G401 (cell line): ENCODE data around the gene ATP6V1G2. TPM values are rescaled to one million over a fixed set of nuclear protein-coding genes. Genes with fewer than 3 reads are reported as not detected.
A peak's percentile ranks its signal among the peaks of the same experiment; 100 is the strongest.
"Not testable (repeated sequence)": the region's sequence is repeated elsewhere in the genome, so short reads cannot be mapped to it uniquely, and the experiment has no call there.

Source experiments
- DNase-seq: peaks from one replicate; pipeline ENCODE4 v3.0.0-alpha.2; 2015; ENCODE audit warnings: low spot score
- in situ Hi-C: cut with HindIII; loops from 2 replicates; pipeline ENCODE4 v1.10.0; 2016; ENCODE audit warnings: low sequenced_read_pairs, mixed read lengths
- total RNA-seq: library from RNA; depleted of rRNA; stranded (reverse); fragments of >200 nt; shearing (Covaris generic); gene quantifications from 2 replicates; pipeline ENCODE4 v1.2.3, GENCODE V29; 2014

ATP6V1G2 gene
- total RNA-seq, 1 experiment from 2014 or later: 4.9 TPM

DNA sequence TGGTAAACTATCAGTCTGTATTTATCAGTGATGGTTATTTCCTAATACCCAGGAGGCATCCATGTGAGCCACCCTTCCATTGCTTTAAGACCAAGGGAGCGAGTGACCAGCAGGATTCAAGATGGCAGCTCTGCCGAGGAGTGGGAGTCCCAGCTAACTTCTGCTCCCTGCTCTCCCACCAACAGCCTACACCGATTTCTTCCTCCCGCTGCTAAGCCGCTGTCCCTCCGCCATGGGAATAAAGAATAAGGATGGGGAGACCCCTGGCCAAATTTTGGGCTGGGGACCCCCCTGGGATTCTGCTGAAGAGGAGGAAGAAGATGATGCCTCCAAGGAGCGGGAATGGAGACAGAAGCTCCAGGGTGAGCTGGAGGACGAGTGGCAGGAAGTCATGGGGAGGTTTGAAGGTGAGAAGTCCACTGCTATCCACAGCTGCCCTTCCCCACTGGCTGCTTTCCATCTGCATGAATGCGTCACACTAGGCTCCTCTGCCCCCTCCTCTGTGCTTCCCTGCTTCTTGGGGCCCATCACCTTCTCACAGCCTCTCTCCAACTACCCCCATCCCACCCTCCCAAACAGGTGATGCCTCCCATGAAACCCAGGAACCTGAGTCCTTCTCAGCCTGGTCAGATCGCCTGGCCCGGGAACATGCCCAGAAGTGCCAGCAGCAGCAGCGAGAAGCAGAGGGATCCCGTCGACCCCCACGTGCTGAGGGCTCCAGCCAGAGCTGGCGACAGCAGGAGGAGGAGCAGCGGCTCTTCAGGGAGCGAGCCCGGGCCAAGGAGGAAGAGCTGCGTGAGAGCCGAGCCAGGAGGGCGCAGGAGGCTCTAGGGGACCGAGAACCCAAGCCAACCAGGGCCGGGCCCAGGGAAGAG, 11.3 kb upstream of the ATP6V1G2 start:
- no peak for DNase-seq
- in situ Hi-C loops: no loop called here

DNA sequence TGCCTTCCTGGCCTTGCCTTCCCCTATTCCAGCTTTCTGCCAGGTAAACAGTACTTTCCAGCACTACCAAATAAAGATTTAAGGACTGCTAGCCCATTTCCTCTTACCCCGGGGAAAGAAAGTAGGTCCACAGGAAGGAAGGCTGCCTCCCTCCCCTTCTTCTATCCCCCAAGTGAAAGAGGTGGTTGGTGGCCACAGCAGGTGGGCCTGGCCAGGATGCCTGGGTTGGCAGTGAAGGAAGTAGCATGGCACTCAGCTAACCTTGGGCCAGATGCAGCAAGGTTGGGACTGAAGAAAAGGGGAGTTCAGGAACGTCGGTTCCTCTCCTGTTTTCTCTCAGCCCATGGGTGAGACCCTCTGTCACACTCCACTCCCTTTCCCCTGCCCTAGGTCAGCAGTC, 9.9 kb upstream of the ATP6V1G2 start:
- DNase-seq: no peak

DNA sequence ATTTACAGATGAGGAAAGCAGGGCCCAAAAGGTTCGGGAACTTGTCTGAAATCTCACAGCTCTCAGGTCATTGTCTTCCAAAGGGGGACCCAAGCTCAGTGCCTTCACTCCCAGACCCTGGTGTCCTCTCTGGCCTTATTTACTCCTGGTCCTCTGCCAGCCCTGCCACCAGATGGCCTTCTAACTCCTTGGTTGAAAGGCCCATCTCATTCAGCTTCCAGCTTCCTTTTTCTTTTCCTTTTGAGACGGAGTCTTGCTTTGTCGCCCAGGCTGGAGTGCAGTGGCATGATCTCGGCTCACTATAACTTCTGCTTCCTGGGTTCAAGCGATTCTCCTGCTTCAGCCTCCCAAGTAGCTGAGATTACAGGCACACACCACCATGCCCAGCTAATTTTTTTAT, 5.0 kb upstream of the ATP6V1G2 start:
- in situ Hi-C loops: not testable (repeated sequence)
- DNase-seq: peak; percentile 65

More for the DNA sequence above, 9.9 kb upstream of the ATP6V1G2 start:
- in situ Hi-C loops: no loop called here

DNA sequence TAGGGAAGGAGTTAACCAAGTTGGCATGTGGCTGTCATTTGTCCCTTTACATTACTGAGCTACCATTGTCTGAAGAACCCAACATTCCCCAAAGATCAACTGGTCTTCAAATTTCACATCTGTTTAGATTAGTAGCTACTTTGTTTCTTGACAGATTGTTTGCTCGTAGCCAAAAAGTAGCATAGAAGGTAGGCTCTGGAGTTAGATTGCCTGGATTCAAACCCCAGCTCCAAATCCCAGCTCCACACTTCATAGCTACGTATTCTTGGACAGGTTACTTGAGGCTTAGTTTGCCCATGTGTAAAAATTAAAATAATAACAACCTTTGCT, 2.1 kb upstream of the ATP6V1G2 start:
- in situ Hi-C loops: no loop called here
- no peak for DNase-seq

DNA sequence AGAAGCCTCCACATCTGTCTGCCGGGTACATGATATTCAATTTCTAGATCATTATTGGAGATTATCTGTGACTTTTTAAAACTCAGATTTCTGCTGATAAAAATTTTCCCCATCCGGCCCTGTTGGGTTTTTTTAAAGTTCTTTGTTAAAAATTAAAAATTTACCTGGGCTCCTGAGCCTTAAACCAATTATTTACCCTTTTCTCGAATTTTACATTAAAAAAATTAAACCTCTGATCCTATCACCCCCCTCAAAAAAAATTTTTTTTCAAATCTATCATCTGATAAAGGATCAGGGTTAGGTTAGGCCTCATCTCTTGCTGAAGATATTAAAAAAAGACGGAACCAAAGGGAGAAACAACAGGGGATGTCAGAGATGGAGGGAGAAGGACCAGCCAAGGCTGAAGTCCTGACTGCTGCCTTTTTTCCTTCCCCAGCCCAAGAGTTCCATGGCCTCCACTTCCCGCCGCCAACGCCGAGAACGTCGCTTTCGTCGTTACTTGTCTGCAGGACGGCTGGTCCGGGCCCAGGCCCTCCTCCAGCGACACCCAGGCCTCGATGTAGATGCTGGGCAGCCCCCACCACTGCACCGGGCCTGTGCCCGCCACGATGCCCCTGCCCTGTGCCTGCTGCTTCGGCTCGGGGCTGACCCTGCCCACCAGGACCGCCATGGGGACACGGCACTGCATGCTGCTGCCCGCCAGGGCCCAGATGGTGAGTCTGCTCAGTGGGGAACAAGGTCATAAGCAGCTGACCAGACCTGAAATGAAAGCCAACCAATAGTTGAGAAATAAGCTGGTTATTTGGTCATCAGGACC, 1.5 kb upstream of the ATP6V1G2 start:
- DNase-seq: no peak
- in situ Hi-C loops: no loop called here

DNA sequence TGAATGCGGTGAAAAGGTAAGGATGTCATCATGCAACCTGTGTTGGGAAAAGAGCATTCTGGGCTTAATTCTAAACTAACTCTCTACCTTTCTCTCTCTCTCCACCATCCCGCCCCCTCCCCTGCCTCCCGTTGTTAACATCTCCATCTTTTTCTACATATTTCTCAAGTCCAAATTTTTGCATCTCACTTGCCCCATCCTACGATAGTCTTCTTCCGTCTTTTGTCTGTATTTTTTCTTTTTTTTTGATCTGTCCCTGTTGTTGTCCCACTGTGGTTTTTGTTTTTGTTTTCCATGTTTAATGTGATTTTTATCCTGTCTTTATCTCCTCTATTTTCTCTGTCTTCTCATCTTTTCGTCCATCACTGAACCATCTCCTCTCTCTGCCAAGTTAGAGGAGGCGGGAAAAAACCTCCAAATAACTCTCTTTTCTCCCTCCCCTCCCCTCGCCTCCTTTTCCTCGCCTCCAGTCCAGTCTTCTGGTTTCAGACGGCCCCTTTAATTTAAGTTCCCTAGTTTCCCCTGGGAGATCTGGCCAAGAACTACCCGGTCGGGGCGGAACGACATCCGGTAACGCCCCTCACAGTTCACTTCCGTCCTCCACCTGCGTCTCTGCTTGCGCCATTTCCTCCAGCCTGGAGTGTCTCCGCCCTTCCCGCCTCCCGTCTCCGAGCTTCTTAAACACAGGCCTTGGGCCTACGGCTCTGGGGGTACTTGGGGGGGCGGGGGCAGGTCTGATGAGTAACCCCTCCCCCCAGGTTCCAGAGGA, 734 bp upstream of the ATP6V1G2 start, which contains the start of gene NFKBIL1:
NFKBIL1 (plus strand) TSS at position 651 of the 769 bp plus-strand sequence; CDS start at position 738, 87 bp downstream.
- in situ Hi-C loops: no loop called here

DNA sequence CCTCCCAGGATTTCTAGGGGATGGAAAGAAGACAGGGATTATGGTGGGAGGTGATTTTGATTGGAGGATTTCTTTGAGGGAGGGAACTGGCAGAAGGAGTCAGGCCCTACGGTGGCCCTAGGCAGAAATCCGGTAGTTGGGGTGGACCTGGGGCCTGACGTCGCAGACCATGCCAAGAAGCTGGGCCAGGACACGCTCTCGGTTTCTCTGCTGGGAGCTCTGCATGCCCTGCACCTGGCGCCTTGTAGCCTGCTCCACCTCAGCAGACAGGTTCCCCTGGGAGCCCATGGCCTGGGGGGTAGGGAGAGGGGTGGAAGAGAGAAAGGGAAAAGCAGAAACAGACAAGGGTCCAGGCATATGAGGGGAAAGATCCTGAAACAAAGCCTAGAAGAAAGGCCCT, 1.1 kb downstream of the ATP6V1G2 start:
- in situ Hi-C loops: no loop called here
- DNase-seq: no peak

More for the DNA sequence above, 734 bp upstream of the ATP6V1G2 start, which contains the start of gene NFKBIL1:
- peak; percentile 99 for DNase-seq

DNA sequence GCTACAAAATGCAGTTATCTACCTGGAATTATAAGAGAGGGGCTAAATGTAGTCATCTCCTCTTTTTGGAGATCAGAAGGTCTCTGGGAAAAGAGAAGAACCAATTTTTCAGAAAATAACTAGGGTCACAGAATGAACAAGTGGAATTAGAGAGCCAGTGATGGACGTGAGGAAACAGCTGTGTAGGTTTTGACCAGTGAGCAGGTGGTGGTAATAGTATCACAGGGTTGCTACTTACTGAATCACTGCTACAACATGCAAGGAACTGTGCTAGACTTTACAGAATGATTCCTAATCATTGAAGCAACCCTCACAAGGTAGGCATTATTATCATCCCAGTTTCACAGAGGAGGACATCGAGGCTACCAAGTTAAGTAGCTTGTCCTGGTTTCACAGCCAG, 1.7 kb downstream of the ATP6V1G2 start:
- in situ Hi-C loops: loop anchor here (5.0 kb wide), 1 partner anchor 38 kb away; the partner anchor contains the start of gene LTB
- no peak for DNase-seq

DNA sequence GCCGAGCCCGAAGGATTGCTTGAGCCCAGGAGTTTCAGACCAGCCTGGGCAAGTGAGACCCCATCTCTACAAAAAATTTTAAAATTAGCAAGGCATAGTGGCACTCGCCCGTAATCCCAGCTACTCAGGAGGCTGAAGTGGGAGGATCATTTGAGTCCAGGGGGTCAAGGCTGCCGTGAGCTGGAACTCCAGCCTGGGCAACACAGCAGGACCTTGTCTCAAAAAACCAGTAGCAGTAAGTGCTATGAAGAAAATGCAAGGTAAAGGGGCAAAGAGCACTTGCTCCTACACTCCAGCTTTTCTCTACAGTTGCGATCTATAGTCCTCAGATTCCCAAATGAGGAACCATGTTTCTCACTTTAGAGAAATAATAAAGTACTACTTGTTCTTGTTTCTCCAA, 2.8 kb downstream of the ATP6V1G2 start:
- no peak for DNase-seq
- in situ Hi-C loops: loop anchor here (5.0 kb wide), 1 partner anchor 39 kb away; the partner anchor contains the start of gene LTB

DNA sequence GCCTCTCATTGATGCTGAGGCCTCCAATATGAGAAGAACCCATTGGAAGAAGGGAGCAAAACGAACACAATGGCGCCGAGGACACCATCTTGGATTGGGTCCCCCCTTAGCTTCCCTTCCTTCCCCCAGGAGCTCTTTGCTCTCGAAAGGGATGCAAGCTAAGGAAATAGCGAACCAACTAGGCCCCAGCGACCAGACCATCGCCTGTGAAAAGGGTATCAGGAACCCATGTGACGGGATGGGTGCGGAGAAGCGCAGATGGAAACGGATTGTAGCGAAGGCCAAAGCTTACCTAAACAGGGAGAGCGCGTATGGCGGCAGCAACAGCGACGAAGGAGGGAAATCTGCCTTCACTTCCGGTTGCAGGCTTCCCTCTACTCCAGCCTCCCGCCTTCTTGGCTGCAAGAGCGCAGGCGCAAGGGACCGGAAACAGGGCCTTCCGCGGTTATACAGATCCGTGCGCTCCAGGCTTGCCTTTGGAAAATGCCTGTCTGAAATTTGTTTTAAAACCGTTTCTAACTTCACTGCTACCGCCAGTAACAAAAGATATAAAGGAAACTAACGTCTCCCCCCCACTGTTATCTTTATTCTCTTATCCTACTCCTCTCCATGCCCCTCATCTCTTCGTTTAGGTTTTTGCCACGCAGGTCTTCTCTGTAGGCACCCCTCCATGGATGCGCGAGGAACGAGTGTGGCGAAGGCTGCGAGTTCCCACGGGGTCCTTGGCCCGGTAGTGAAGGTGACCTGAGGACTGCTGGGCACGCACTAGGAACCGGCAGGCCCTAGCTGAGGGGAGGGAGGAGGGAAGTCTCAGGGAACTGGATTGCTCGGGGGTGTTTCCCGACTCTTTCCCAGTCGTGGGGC, 4.5 kb downstream of the ATP6V1G2 start, which contains the start of gene DDX39B:
DDX39B (minus strand) TSS at position 346 of the 864 bp plus-strand sequence. CDS start 1,471 bp downstream, outside the sequence.
- in situ Hi-C loops: loop anchor here (5.0 kb wide), 1 partner anchor 40 kb away; the partner anchor contains the start of gene LTB
- peak; percentile 98 for DNase-seq

DNA sequence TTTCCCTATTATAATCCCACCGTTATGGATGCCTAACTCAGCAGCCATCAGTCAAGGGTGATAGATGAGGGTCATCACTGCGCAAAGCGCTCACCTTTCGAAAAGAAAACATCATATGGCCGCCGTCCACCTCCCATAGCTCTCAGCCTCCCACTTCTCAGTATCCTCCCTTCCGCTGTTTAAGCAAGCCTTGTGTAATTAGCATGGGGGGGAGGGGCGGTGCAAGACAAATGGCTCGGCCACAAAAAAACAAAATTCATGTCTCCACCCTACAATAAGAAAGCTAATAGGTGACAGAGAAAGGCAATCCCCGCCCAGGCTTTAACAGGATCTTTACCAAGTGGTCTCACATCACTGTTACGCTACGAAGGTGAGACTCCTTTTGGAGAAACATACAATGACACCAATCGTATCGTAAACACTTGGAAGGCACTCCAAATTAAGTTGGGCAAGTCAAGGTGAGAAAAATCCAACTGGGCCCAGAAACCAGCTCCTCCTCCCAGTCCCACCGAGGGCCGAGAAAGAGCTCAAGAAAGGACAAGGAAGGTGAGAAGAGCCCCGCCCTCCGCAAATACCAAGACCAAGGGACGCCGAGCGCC, 5.2 kb downstream of the ATP6V1G2 start:
- DNase-seq: peak; percentile 32
- in situ Hi-C loops: loop anchor here (5.0 kb wide), 1 partner anchor 41 kb away; the partner anchor contains the start of gene LTB

DNA sequence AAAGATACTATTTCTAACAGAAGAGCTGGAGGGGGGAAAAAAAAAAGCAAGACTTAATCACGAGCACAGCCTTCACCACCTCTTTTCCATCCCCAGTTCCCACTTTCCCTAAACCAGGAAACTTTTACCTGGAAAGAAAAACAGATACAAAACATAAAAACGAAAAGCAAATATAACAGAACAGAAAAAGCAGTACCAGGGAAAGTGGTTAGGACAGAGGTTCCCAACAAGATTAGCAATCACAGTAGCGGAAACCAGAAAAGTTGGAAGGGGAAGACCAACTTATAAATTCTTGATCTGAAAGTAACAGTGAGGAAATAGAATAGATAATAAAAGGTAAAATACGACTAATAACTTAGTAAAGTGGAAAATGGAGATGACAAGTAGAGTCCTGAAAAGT, 5.8 kb downstream of the ATP6V1G2 start:
- no peak for DNase-seq
- in situ Hi-C loops: loop anchor here (5.0 kb wide), 1 partner anchor 42 kb away; the partner anchor contains the start of gene LTB

DNA sequence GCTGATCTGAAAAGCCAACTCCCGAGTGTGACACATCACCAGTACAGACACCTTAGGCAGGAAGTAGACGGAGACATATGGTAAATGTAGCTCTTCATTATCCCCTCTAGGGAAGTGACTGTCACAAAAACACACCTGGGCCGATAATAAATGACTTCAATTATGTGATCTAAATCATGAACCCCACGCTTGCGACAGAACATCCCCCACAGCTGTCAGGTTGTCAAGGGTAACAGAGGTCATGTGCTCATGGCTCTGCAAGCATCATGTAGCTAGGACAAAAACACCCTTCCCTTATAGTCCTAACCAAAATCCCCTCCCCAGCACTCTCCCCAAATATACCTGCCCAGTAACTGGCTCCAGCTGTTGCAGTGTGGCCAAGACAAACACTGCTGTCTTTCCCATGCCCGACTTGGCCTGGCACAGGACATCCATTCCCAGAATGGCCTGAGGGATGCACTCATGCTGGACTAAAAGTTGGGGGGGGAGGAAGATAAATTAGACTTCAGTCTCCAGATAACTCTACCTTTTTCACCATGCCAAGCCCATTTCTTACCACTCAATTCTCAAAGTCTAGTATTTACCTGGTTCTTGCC, 7.5 kb downstream of the ATP6V1G2 start:
- in situ Hi-C loops: no loop called here
- DNase-seq: no peak

DNA sequence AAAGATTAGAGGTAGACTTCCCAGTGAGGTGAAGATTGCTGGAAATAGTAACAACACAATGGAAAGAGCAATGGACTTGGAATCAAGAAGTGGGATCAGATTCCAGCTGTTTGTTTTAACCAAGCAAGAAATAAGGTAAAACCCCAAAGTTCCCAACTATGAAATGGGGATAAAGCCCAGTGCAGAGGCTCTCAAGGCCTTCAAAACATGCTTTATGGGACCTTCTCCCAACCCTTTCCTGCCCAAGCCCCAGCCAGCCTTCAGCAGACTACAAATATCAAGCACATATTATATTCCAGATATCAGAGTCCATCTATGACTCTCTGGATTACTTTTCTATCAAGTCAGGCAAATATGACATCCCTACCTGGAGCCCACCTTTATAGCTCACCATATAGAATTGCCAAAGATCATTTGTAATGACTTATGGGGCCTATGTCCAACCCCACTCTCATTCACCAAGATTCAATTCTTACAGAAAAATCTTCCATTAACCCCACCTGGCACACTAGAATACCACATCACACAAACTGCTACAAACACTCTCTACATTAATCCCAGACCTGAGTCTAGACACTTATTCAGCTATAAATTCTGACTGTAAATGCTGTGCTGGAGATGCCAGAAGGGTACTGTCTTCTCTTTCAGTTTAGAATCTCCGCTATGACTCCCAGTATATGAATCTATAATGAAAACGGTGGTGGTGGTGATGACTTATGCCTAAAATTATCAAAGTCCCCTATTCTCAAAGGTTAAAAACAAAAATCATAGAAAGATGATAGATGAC, 10.7 kb downstream of the ATP6V1G2 start:
- DNase-seq: no peak
- in situ Hi-C loops: no loop called here

DNA sequence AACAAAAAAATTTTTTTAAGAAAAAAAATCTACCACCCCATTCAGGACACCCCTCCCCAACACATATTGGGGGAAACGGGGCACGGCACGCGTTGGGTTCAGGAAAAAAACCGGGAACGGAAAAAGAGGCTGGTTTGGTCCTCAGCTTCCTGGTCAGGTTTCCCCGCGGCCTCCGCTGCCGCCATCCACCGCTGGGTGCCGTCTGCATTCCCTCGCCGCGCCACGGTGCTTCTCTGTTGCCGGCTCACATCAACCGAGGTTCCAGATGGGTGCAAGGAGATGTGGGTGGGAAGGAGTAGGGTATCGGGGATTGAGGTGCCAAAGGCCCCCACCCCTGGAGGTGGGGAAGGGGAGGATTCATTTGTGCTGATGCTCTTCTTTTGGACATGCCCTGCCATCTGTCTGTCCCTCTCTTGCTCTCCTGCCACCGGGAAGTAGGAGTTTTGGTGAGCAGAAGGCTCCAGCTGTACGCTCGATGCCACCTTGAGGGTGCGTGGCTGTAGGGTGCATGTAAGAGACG, 11.8 kb downstream of the ATP6V1G2 start:
- in situ Hi-C loops: no loop called here
- DNase-seq: no peak

DNA sequence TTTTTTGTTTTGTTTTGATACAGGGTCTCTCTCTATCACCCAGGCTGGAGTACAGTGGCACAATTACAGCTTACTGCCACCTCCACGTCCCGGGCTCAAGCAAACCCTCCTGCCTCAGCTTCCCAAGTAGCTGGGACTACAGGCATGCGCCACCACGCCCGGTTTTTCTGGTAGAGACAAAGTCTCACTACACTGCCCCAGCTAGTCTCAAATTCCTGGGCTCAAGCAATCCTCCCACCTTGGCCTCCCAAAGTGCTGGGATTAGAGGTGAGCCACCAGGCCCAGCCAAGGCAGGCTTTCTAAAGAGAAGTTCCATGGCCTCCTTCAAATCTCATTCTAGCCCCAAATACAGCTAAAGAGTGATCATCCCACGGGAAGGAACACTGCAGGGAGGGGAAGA, 12.4 kb downstream of the ATP6V1G2 start:
- in situ Hi-C loops: no loop called here
- no peak for DNase-seq
